ENCODE data around the gene TRAPPC12.

Gene TRAPPC12

DNA sequence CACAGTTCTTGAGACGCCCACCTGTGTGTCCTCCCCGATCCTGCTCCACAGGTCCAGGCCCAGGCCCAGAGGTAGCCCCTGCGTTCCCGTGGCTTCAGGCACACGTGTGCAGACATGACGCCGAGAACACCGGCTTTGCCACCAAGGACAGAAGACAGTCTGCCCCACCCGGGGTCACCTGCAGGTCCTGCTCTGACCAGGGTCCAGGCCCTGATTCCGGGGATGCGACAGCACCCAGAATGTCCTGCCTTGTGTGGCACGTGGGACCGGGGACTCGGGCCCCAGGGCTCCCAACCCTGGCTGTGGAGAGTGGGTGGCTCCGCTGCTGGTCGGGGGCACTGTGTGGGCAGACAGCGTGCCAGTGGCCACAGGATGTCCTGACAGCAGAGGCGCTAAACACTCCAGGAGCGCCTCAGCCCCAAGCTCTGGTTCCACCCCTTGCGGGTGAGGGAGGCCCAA, 102.9 kb downstream of the TRAPPC12 start:
- H3K27ac ChIP-seq (ENCODE audit: low read length, poor library complexity, severe bottlenecking), result no peak overlapping the region
- H3K9me3 ChIP-seq (ENCODE audit: control insufficient read depth, low read length), result no peaks in the 10 kb centered on the region
- no peak overlapping the region for H3K9ac ChIP-seq (ENCODE audit: low read length)
- no peak overlapping the region for H3K14ac ChIP-seq (ENCODE audit: low read length in 2 of 2)
- H2BK12ac ChIP-seq (ENCODE audit: low read length in 2 of 2), result no peak overlapping the region
- no peak overlapping the region for H3K4me3 ChIP-seq (ENCODE audit: insufficient read depth in 1 of 2, low read depth in 1 of 2, low read length in 2 of 2)
- H4K8ac ChIP-seq (ENCODE audit: low read length), result no peak overlapping the region
- H3K36me3 ChIP-seq (ENCODE audit: control insufficient read depth in 1 of 2, insufficient read depth in 2 of 2, low read depth in 1 of 2, low read length in 2 of 2), result peaks cover 33 to 57% of the 10 kb centered on the region in 2 experiments
- no peak overlapping the region for H4K91ac ChIP-seq (ENCODE audit: low read length)
- H3K18ac ChIP-seq (ENCODE audit: low read depth in 1 of 2, low read length in 2 of 2), result no peak overlapping the region
- no peak overlapping the region for H2AK5ac ChIP-seq (ENCODE audit: low read length, severe bottlenecking)
- H2BK15ac ChIP-seq (ENCODE audit: low read depth, poor library complexity, severe bottlenecking), result no peak overlapping the region
- H3K23ac ChIP-seq (ENCODE audit: low read length in 2 of 2), result no peak overlapping the region
- no peak overlapping the region for H2BK120ac ChIP-seq (ENCODE audit: low read depth, low read length)
- no peak for DNase-seq
- no peaks in the 10 kb centered on the region for H3K4me1 ChIP-seq (ENCODE audit: control insufficient read depth, insufficient read depth, low read depth, low read length)
- H3K4ac ChIP-seq (ENCODE audit: low read depth in 1 of 2, low read length in 2 of 2), result no peak overlapping the region
- no peaks in the 10 kb centered on the region for H3K27me3 ChIP-seq (ENCODE audit: control insufficient read depth in 1 of 2, insufficient read depth in 1 of 2, low read length in 2 of 2)
- 93% methylated on average over 19 of the region's 20 CpGs for WGBS
- no peak overlapping the region for H2BK5ac ChIP-seq (ENCODE audit: low read depth, low read length, poor library complexity, severe bottlenecking)
- peaks cover 2% of the 10 kb centered on the region for H3K79me1 ChIP-seq (replicated peaks; ENCODE audit: low read length, poor library complexity, severe bottlenecking)
- no peak overlapping the region for H3K4me2 ChIP-seq (ENCODE audit: low read length, poor library complexity, severe bottlenecking)
- no peak overlapping the region for H2AFZ ChIP-seq (ENCODE audit: low read depth, low read length)

DNA sequence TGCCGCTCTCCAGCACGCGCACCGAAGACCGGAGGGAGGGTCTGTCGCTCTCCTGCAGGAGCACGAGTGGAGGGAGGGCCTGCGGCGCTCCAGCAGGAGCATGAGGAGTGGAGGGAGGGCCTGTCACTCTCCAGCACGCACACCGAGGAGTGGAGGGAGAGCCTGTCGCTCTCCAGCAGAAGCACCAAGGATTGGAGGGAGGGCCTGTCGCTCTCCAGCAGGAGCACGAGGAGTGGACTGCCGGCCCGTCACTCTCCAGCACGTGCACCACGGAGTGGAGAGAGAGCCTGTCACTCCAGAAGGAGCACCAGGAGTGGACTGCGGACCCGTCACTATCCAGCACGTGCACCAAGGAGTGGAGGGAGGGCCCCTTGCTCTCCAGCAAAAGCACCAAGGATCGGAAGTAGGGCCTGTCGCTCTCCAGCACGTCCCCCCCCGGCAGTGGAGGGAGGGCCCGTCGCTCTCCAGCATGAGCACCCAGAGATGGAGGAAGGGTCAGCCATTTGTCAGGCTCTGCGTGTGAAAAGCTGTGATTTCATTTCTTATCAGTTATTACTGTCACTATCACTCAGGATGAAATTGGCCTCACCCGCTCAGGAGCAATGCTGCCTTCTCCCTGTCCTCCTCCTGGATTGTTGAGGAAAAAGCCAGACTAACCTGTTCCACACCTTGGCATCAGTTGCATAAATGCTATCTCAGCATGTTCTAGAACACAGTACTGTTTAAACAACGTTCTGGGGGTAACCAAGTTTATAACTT, 103.9 kb downstream of the TRAPPC12 start:
- no peak overlapping the region for H3K14ac ChIP-seq (ENCODE audit: low read length in 2 of 2)
- H2BK5ac ChIP-seq (ENCODE audit: low read depth, low read length, poor library complexity, severe bottlenecking), result no peak overlapping the region
- no peak overlapping the region for H2BK12ac ChIP-seq (ENCODE audit: low read length in 2 of 2)
- peaks cover 27 to 54% of the 10 kb centered on the region in 2 experiments for H3K36me3 ChIP-seq (ENCODE audit: control insufficient read depth in 1 of 2, insufficient read depth in 2 of 2, low read depth in 1 of 2, low read length in 2 of 2)
- H3K9me3 ChIP-seq (ENCODE audit: control insufficient read depth, low read length), result no peaks in the 10 kb centered on the region
- 79% methylated on average over 30 of the region's 30 CpGs for WGBS
- H3K4ac ChIP-seq (ENCODE audit: low read depth in 1 of 2, low read length in 2 of 2), result no peak overlapping the region
- H2AFZ ChIP-seq (ENCODE audit: low read depth, low read length), result no peak overlapping the region
- no peak overlapping the region for H3K9ac ChIP-seq (ENCODE audit: low read length)
- no peak overlapping the region for H4K8ac ChIP-seq (ENCODE audit: low read length)
- peak overlapping the region in 1 of 2 experiments; percentile 47 for H3K4me3 ChIP-seq (ENCODE audit: insufficient read depth in 1 of 2, low read depth in 1 of 2, low read length in 2 of 2)
- peaks cover 2% of the 10 kb centered on the region for H3K4me1 ChIP-seq (ENCODE audit: control insufficient read depth, insufficient read depth, low read depth, low read length)
- H3K23ac ChIP-seq (ENCODE audit: low read length in 2 of 2), result no peak overlapping the region
- DNase-seq, result no peak
- H3K27ac ChIP-seq (ENCODE audit: low read length, poor library complexity, severe bottlenecking), result no peak overlapping the region
- H4K91ac ChIP-seq (ENCODE audit: low read length), result no peak overlapping the region
- H3K27me3 ChIP-seq (ENCODE audit: control insufficient read depth in 1 of 2, insufficient read depth in 1 of 2, low read length in 2 of 2), result no peaks in the 10 kb centered on the region
- no peak overlapping the region for H2AK5ac ChIP-seq (ENCODE audit: low read length, severe bottlenecking)
- no peak overlapping the region for H3K4me2 ChIP-seq (ENCODE audit: low read length, poor library complexity, severe bottlenecking)
- no peaks in the 10 kb centered on the region for H3K79me1 ChIP-seq (replicated peaks; ENCODE audit: low read length, poor library complexity, severe bottlenecking)
- no peak overlapping the region for H2BK120ac ChIP-seq (ENCODE audit: low read depth, low read length)
- no peak overlapping the region for H2BK15ac ChIP-seq (ENCODE audit: low read depth, poor library complexity, severe bottlenecking)
- H3K18ac ChIP-seq (ENCODE audit: low read depth in 1 of 2, low read length in 2 of 2), result no peak overlapping the region

DNA sequence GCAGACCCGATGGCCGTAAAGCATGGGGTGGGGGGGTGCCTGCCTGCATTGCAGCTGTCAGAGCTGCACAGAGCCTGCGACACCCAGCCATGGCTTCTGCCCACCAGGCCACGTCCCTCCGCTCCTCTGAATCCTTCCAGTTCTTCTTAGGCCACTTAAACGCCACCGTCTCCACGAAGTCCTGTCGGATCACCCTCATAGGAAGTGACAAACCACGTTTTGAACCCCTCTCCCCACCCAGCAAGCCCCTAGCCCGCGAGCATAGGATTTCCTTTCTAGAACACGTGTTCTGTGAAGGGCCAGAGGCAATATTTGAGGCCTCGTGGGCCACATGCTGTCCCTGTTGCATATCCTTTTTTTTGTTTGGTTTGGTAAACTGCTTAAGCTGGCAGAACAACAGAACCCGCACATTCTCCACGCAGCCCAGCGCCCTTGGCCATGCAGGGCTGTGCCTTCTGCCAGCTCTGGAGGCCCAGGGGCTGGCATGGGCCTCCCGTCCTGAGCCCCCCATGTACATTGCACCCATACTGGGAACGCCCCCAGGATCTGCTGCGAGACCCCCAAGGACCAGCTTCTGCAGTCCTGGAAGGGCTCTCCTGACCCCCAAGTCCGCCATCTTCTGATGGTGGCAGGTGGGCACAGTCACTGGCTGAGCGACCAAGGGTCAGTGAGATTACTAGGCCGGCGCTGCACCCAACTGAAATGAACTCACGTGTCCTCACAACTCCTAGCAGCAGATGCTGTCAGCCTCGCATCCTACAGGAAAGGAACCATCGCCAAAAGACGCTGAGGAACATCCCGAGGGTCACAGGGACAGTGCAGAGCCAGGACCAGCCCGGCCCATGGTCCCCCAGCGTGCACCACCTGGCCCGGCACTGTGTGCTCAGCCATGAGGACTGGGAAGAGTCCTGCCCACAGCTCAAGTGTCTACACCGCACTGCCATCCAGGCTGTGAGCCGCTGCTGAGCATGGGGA, 104.8 kb downstream of the TRAPPC12 start:
- Histone ChIP-seq H3K14ac (ENCODE audit: low read length in 2 of 2) (no peak overlapping the region), H3K18ac (ENCODE audit: low read depth in 1 of 2, low read length in 2 of 2) (no peak overlapping the region), H4K91ac (ENCODE audit: low read length) (no peak overlapping the region), H3K23ac (ENCODE audit: low read length in 2 of 2) (no peak overlapping the region), H3K9ac (ENCODE audit: low read length) (no peak overlapping the region), H2BK5ac (ENCODE audit: low read depth, low read length, poor library complexity, severe bottlenecking) (no peak overlapping the region), H3K4me2 (ENCODE audit: low read length, poor library complexity, severe bottlenecking) (no peak overlapping the region), H3K4me1 (ENCODE audit: control insufficient read depth, insufficient read depth, low read depth, low read length) (peaks cover 8% of the 10 kb centered on the region), H2AK5ac (ENCODE audit: low read length, severe bottlenecking) (no peak overlapping the region), H2BK15ac (ENCODE audit: low read depth, poor library complexity, severe bottlenecking) (no peak overlapping the region), H3K27ac (ENCODE audit: low read length, poor library complexity, severe bottlenecking) (no peak overlapping the region), H2AFZ (ENCODE audit: low read depth, low read length) (no peak overlapping the region), H3K36me3 (ENCODE audit: control insufficient read depth in 1 of 2, insufficient read depth in 2 of 2, low read depth in 1 of 2, low read length in 2 of 2) (peaks cover 19 to 46% of the 10 kb centered on the region in 2 experiments), H2BK12ac (ENCODE audit: low read length in 2 of 2) (no peak overlapping the region), H3K4me3 (ENCODE audit: insufficient read depth in 1 of 2, low read depth in 1 of 2, low read length in 2 of 2) (no peak overlapping the region), H3K79me1 (replicated peaks; ENCODE audit: low read length, poor library complexity, severe bottlenecking) (no peaks in the 10 kb centered on the region), H3K9me3 (ENCODE audit: control insufficient read depth, low read length) (no peaks in the 10 kb centered on the region), H4K8ac (ENCODE audit: low read length) (no peak overlapping the region), H3K27me3 (ENCODE audit: control insufficient read depth in 1 of 2, insufficient read depth in 1 of 2, low read length in 2 of 2) (no peaks in the 10 kb centered on the region), H3K4ac (ENCODE audit: low read depth in 1 of 2, low read length in 2 of 2) (no peak overlapping the region), H2BK120ac (ENCODE audit: low read depth, low read length) (no peak overlapping the region)
- DNase-seq, result no peak
- 96% methylated on average over 33 of the region's 34 CpGs for WGBS

GRCh38 chr2:3485166-3485565, 105.7 kb downstream of the TRAPPC12 start:
- Histone ChIP-seq H2BK15ac (ENCODE audit: low read depth, poor library complexity, severe bottlenecking) (no peak overlapping the region), H3K9ac (ENCODE audit: low read length) (no peak overlapping the region), H2AK5ac (ENCODE audit: low read length, severe bottlenecking) (no peak overlapping the region), H4K91ac (ENCODE audit: low read length) (no peak overlapping the region), H2BK12ac (ENCODE audit: low read length in 2 of 2) (no peak overlapping the region), H3K9me3 (ENCODE audit: control insufficient read depth, low read length) (no peaks in the 10 kb centered on the region), H3K4ac (ENCODE audit: low read depth in 1 of 2, low read length in 2 of 2) (no peak overlapping the region), H3K79me1 (replicated peaks; ENCODE audit: low read length, poor library complexity, severe bottlenecking) (no peaks in the 10 kb centered on the region), H3K14ac (ENCODE audit: low read length in 2 of 2) (no peak overlapping the region), H3K23ac (ENCODE audit: low read length in 2 of 2) (no peak overlapping the region), H3K4me2 (ENCODE audit: low read length, poor library complexity, severe bottlenecking) (no peak overlapping the region), H3K4me3 (ENCODE audit: insufficient read depth in 1 of 2, low read depth in 1 of 2, low read length in 2 of 2) (no peak overlapping the region), H2BK120ac (ENCODE audit: low read depth, low read length) (no peak overlapping the region), H2AFZ (ENCODE audit: low read depth, low read length) (no peak overlapping the region), H3K36me3 (ENCODE audit: control insufficient read depth in 1 of 2, insufficient read depth in 2 of 2, low read depth in 1 of 2, low read length in 2 of 2) (peaks cover 10 to 38% of the 10 kb centered on the region in 2 experiments), H2BK5ac (ENCODE audit: low read depth, low read length, poor library complexity, severe bottlenecking) (no peak overlapping the region), H3K27me3 (ENCODE audit: control insufficient read depth in 1 of 2, insufficient read depth in 1 of 2, low read length in 2 of 2) (peaks cover 0 to 4% of the 10 kb centered on the region in 2 experiments), H4K8ac (ENCODE audit: low read length) (no peak overlapping the region), H3K4me1 (ENCODE audit: control insufficient read depth, insufficient read depth, low read depth, low read length) (peaks cover 8% of the 10 kb centered on the region), H3K27ac (ENCODE audit: low read length, poor library complexity, severe bottlenecking) (no peak overlapping the region), H3K18ac (ENCODE audit: low read depth in 1 of 2, low read length in 2 of 2) (no peak overlapping the region)
- 91% methylated on average over 11 of the region's 11 CpGs for WGBS
- no peak for DNase-seq

Data from mesenchymal stem cell (in vitro differentiated cells and primary cell).